ENCODE data around the gene MCIDAS.

Gene MCIDAS
- total RNA-seq: 0 reads per million in 4 experiments

DNA sequence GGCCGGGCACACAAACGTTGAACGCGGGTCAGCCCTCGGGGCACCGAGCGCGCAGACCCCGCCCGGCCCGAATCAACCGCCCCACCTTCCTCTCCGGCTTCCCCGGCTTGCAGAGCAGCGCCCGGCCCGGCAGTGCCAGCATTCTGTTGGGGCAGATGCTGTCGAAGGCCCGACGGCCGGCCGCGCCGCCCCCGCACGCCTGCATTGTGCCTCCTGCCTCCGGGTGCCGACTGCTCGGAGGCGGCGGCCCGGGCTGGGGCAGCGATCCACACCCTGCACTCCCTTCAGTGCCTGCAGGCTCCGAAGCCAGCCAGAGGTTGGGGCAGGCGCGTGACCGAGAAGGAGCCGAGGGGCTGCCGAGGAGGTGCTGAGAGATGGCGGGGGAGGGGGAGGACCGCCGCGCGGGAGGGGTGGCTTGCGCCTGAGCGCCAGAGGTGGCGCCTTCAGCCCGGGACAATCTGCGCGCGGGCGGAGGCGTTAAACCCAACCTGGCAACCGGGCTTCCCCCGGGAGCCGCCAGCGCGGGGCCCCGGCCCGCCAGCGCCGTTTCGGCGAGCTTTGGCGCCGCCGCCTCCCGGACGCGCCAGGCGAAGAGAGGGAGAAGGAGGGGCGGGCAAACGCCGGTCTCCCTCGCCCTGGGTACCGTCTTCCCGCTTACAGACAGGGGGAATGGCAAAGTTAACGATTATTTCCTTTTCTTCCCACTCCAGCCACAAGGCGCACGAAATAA is at the start of gene MCIDAS:
MCIDAS (minus strand) TSS at position 382 of the 730 bp plus-strand sequence; CDS start at position 205, 177 bp downstream.
- no peak for DNase-seq

- DNase-seq: no peak
These were observed 49.7 kb upstream of the MCIDAS start for GRCh38 chr5:55276771-55277170.

DNA sequence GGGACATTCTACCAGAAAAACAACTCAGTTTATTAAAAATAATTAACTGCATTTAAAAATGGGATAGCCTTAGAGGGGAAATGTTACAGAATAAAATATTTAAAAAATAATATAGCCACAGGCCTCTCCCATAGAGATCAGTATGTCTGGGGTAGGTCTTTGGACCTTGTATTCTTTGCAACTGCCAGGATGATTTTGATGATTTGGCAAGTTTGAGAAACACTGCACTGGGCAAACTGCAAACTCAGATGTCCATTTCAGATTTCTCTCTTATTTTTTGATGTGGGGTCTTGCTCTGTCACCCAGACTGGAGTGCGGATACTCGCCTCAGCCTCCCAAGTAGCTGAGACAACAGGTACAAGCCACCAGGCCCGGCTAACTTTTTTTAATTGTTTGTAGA is 31.2 kb upstream of the MCIDAS start:
- DNase-seq: no peak

DNA sequence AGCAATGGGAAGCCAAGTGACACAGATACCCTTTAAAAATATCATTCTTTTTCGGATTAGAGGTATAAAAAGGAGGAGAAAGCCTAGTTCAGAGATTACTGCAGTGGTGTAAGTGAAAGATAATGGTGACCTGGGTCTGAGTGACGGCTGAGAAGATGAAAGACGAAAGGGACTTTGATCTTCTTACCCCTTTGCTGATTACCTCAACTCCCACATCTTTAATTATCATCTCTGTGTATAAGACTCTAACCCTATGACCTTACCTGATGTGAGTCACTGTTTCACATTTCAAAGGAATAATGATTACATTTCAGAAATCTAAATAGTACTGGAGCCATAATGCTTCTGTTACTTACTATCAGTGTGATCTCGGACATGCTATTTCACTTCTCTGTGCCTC is 27.7 kb upstream of the MCIDAS start:
- no peak for DNase-seq

DNA sequence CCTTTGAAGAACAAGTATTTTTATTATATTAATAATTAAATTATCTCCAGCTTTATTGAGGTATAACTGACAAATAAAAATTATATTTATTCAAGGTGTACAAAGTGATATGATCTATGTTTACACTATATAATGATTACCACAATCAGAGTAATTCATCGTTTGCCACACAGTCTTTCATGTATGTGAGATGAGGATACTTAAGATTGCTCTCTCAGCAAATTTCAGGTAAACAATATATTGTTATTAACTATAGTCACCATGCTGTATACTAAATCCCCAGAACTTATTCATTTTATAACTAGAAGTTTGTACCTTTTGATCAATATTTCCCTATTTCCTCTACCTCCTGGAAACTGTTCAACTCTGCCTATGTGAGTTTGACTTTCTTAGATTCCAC is 22.9 kb upstream of the MCIDAS start:
- DNase-seq: no peak

DNA sequence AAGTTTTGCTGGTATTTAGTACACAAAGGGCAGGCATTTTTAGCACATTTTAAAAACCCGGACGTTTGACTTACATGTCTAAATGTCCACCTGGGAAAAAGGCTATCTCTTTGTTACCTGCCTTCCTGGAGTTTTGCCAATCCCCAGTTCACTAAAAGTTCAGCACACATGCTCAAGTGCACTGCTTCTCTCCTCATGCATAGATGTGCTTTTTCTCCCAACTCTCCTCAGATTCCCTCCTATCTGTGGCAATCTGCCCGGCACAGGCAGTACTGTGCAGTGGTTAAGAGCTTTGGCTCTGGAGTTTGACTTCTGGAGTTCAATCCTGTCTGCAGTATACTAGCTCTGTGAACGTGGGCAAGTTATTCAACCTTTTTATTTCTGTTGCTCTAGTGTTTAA is 14.6 kb upstream of the MCIDAS start:
- DNase-seq: no peak

- no peak for DNase-seq
These were observed 9.7 kb upstream of the MCIDAS start for GRCh38 chr5:55236800-55237199.

GRCh38 chr5:55234121-55234700 is 7.1 kb upstream of the MCIDAS start:
- DNase-seq: no peak

DNA sequence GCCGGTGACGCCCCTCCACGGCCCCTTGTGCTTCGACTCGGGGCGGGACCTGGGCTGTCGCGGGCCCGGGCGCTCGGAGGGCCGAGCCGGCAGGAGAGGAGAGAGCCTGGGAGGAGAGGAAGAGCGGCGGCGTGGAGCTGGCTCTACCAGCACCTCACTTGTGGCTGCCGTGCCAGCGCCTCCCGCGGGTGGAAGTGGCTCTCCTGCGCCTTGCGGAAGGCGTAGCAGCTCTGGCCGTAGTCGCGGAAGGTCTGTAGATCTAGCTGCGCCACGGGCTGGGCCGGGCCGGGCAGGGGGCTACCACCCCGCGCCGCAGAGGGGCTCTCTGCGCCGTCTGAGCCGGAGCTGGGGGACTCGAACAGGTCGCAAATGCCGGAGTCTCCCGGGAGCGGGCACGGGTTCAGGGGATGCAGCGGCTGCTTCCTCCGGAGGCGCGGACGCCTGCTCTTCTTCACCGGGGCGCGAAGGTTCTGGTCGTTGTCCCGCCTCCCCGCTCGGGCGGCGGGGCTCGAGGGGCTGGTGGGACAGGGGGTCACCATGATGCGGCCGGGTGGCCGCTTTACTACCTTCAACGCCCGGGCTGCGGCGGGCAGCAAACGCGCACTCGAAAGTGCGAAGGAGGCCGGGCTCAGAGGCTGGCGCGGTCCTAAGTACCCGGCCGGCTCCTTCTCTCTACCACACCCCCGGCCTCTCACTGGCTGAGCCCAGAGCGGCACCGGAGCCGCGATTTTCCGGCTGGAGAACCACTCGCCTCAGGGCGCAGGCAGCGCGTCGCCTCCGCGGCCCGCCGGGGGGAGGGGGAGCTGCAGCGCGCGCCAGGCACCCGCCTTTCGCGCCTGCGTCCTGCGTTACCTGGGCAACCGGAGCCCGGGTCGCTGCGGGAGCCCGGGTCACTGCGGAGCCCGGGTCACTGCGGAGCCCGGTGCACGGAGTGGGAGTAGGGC is 6.1 kb upstream of the MCIDAS start, which contains the start of gene CCNO:
CCNO (minus strand) TSS at position 624 of the 944 bp plus-strand sequence; CDS start at position 539, 85 bp downstream.
- peak; percentile 11 for DNase-seq

GRCh38 chr5:55232271-55232984 is 5.3 kb upstream of the MCIDAS start:
- DNase-seq: no peak

- DNase-seq: no peak
These were observed 4.8 kb upstream of the MCIDAS start for GRCh38 chr5:55231919-55232270.

DNA sequence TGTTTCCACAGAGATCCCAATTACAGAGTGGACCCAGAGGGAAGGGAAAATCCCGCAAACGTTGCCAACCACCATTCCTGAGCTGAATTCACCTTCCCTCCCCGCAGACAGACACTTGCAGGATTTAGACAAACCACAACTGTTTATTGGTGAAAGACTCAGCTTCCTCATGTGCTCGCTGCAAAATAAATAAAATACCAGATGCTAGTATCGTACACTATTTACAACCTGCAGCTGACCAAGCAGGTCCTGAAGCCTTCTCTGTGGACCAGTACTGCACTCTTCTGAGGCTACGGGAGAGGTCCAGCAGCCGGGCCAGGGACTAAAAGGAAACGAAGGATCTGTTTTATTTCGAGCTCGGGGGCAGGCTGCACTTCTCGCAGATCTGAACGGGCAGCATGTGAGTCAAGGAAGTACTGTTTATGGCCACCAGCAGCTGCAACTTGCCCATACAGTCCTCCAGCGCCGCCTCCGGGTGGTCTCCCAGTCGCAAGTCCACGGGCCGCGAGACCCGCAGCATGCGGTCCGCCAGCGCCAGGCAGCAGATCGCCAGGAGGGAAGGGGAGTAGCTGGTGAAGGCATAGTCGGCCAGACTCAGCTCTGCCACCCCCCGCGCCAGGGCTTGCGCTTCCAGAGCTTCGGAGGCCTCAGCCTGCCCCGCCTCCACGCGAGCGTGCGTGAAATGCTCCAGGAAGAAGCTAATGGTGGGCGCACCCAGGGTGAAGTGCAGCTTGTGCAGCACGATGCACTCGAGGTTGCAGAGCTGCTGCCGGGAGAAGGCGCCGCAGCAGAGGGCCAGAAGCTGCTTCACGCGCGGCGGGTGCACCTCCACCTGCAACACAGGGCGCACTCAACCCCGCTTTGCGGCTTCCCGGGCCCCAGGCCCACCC is 4.2 kb upstream of the MCIDAS start:
- DNase-seq: no peak

DNA sequence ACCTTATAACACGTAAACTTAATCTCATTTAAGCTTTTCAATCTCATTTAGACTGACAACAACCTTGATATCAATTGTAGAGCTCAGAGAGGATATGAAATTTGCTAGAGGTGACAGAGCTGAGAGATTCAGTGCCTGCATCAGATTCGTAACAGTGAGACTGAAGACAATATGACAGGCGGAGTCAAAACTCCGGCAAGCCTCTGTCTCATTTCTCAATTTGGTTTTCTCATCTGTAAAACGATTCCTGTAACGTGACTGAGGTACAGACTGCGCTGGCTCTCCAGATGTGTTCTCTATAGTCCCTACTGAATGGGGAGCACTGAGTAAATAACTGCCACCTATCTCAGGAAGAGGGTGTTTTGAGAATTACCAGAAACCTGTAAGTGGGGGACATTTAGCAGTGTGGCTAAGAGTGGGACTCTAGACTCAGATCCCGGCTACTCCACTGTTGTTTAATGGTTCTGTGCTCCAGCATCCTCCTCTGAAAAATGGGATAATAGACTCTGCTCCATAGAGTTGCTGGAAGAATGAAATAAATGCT is 3.0 kb upstream of the MCIDAS start:
- DNase-seq: no peak

DNA sequence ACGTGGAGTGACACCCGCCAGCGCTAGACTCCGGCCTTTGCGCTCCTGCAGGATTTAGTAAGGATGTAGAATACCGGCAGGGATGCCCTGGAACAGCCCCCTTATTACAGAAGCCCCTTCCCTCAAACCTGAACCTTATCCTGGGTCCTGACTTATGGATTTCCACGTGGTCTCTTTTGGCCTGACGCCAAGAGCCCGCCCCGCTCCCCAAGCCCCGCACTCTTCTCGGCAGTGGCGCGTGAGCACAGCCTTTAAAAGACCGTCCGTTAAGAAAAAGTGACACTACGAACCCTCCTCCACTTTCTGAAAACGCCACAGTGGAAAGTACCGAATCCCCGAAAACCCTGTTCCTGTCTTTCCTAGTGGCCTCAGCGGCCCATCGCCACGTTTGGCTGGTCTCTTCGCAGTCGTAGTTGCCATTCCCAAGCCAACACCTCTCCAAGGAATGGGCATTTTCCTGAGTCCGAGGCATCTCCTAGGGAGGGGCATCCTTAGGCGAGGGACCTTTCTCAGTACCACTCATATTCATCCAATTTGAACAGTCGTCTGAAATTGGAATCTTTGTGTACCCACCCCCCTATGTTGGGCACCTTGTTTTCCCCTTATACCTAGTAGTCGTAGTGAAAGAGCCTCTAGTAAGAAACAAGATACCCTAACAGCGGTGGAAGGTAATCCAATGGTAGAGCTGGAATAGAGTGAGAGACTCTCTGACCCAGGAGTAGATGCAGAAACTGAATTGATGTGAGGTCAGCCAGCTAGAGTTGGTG is 732 bp upstream of the MCIDAS start:
- no peak for DNase-seq

- DNase-seq: no peak
These were observed 835 bp downstream of the MCIDAS start for GRCh38 chr5:55226027-55226933.

- no peak for DNase-seq
These were observed 1.8 kb downstream of the MCIDAS start for GRCh38 chr5:55225346-55225745.

DNA sequence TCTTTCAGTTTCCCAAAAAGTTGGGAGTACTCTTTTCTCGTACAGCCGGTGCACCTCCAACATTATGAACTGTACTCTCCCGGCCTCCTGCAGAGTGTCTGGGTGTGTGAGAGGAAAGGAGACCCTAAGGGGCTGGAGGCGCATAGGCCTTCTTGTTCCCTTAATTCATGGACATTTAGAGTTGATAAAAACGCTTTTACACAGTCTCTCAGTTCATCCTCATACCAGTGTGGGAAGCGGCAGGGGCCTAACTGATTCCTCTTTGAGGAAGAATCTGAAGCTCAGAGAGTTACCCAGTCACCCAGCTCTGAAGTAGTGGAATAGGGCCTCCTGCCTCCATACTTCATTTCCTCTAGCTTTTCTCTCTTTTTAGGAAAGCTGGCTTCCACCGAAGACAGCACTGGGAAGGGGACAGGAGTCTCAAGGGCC is 3.3 kb downstream of the MCIDAS start:
- no peak for DNase-seq

GRCh38 chr5:55222985-55223811 is 3.9 kb downstream of the MCIDAS start:
- DNase-seq: no peak
